SIG-M5 treated with dmso at 0.1 percent for 504 hours (cell line): ENCODE data around the gene CELF3.
A peak's percentile ranks its signal among the peaks of the same experiment; 100 is the strongest.
"Not testable (repeated sequence)": the region's sequence is repeated elsewhere in the genome, so short reads cannot be mapped to it uniquely, and the experiment has no call there.

Experiments
- DNase-seq: peaks from one replicate; lab custom pipeline; 2025; ENCODE audit not compliant: unreplicated experiment; lab: John Stamatoyannopoulos, UW

Gene CELF3

GRCh38 chr1:151704246-151704645, 12.4 kb downstream of the CELF3 start:
- no peak for DNase-seq

GRCh38 chr1:151703813-151704212, 12.8 kb downstream of the CELF3 start:
- no peak for DNase-seq

DNA sequence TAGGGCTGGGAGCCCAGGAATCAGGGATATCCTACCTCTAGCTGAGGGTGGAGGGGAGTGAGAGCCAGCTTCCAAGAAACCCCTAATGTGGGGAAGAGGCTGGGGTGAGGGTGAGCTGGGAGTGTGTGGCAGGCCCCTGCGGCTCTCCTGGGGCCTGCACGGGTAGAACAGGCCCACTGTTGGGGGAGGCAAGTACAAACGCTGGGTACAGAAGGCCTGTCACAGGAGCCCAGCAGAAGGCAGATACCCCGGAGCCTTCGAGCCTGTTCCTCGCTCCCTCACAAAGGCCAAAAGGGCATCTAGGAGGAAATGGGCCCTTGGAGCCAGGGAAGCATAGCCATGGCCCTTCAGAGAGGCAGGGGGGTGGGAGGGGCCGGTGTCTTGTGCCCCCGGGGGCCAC, 13.7 kb downstream of the CELF3 start:
- no peak for DNase-seq

GRCh38 chr1:151701515-151701914, 15.1 kb downstream of the CELF3 start:
- DNase-seq = no peak

GRCh38 chr1:151693057-151693651, 23.4 kb downstream of the CELF3 start:
- peak; percentile 57 for DNase-seq

- peak; percentile 51 for DNase-seq
These were observed 24.4 kb downstream of the CELF3 start for GRCh38 chr1:151692226-151692625.

GRCh38 chr1:151689494-151689893, 27.1 kb downstream of the CELF3 start:
- DNase-seq = no peak

- no peak for DNase-seq
These were observed 30.0 kb downstream of the CELF3 start for GRCh38 chr1:151686561-151686960.

DNA sequence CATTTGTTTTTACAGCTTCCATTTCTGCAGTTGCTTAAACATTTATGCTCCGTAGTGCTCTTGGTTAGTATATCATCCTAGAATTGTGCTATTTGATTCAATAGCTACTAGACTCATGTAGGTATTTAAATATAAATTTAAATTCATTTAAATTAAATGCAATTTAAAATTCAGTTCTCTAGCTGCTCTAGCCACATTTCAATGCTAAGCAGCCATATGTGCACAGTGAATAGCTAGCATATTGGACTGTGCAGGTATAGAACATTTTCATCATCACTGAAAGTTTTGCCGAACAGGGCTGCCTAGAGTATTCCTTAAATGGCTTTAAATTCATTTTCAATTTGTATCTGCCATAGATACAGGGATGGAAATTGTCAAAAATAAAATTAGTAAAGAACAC, 32.5 kb downstream of the CELF3 start:
- DNase-seq = no peak

- not testable (repeated sequence) for DNase-seq
These were observed 33.7 kb downstream of the CELF3 start for GRCh38 chr1:151682901-151683300.

DNA sequence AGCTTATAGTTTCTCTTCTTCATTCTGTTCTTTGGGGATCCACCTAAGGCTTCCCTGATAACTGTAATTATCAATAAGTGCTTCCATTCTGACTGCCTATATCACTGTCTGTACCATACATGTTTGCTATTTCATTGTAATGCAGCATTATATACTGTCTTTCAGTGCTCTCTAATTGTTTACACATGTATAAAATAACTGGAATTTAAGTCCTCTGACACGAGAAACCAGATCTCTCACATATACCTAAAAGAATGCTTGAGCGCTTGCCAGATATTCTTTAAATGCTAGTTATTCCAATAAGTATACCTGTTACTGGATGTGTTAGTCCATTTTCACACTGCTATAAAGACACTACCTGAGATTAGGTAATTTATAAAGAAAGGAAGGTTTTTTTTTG, 34.7 kb downstream of the CELF3 start:
- no peak for DNase-seq

DNA sequence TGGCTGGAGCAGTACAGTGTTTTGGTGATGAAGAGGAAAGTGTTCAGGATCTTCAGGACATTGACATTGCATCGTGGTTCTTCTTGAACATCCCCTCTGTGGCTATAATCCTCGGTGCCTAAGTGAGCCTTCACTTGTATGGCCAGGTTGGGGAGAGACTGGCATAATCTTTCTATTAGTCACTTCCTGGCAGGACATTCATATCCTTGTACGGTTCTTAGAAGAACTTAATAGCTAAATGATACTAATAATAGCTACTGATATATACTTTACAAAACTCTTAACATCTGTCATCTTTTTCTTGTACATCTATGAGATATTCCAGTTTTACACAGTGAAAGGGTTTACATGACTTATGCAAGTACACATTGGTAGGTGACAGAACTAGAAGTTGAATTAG, 35.8 kb downstream of the CELF3 start:
- DNase-seq = no peak

GRCh38 chr1:151680391-151680790, 36.2 kb downstream of the CELF3 start:
- no peak for DNase-seq

GRCh38 chr1:151673407-151673806, 43.2 kb downstream of the CELF3 start:
- DNase-seq = no peak

GRCh38 chr1:151670036-151670675, 46.4 kb downstream of the CELF3 start:
- DNase-seq = not testable (repeated sequence)

DNA sequence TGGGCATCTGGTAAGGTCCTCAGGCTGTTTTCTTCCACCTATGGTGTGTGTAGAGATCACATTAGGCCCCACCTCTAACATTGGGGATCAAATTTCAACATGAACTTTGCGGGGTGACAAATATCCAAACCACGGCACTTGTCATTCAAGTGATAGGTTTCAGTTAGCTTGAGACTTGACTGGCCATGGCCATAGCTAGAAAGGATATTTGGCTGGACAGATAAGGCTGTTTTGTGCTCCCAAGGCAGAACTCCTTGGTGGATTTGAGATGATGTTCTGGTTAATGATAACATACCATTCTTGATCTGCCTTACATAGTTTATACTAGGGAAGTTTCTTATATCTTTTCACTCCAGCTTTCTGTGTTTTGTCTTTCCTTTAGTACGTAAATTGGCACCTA, 48.5 kb downstream of the CELF3 start:
- no peak for DNase-seq

DNA sequence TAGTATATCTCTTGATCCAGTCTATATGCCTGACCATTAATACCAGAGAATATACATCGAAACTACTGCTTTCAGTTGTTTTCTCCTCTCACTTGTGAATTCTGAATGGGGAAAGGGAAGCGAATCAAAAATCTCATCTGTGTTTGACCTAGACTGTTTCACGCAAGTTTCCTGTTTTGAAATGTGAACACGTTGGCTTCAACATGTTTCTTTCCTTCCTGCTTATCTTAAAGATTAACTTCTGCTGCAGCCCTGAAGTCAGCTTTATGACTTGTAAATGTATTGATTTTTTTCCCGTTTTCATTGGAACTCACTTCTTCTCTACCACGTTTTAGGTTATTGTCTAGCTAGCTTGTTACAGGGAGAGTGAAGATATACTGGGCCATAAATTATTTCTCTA, 54.9 kb downstream of the CELF3 start:
- peak; percentile 52 for DNase-seq

GRCh38 chr1:151655371-151655770, 61.2 kb downstream of the CELF3 start:
- DNase-seq = no peak

DNA sequence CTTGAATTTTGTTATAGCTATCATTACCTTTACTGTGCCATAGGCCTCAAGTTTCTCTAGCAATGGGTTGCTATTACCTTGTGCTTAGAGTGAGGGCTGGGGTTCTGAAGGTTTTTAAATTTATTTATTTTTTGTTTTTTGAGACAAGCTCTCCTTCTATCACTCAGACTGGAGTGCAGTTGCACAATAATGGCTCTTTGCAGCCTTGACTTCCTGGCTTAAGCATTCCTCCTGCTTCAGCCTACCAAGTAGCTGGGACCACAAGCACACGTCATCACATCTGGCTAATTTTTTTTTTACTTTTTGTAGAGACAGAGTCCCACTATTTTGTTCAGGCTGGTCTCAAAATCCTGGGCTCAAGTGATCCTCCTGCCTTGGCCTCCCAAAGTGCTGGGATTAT, 63.2 kb downstream of the CELF3 start:
- DNase-seq = peak; percentile 74
